MM.1S (cell line): Measurements from ENCODE around the gene BDNF.

ENCODE experiments used
- EZH2phosphoT487 ChIP-seq: fragments of 300-600 bp; sonication (generic); IDR thresholded peaks from 2 replicates; pipeline ENCODE4 v1.6.1; 2018; ENCODE audit warnings: antibody characterized with exemption, low read length
- TF ChIP-seq, protein P1 (sequence below): fragments of 300-600 bp; sonication (generic); IDR thresholded peaks from 2 replicates; pipeline ENCODE4 v1.5.1; 2016; ENCODE audit warnings: antibody characterized with exemption, low read length, mixed read lengths

DNA sequence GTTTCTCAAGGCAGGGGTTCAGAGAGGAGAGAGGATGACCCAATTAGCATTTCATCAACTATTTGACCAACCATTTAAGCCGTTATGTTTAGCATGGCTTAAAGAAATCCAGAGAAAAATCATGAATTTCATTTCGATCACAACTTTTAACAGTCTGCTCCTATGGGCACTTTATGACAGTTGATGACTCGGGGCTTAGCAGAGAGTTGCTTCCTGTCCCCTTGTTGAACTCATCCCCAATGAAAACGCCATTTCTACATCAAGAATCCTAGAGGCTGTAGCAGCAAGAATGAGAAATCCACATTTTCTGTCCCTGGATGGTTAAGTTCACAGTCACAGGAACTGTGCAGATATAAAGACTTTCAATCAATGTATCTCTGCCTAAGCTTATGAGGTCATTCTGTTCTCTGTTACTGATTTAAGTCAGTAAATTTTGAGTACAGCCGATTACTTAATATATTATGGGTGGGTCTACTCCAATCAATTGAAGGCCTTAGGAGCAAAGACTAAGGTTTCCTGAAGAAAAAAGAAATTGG, 81.1 kb downstream of the BDNF start:
- TF ChIP-seq EZH2phosphoT487, result no peak
- TF ChIP-seq, protein P1, sequence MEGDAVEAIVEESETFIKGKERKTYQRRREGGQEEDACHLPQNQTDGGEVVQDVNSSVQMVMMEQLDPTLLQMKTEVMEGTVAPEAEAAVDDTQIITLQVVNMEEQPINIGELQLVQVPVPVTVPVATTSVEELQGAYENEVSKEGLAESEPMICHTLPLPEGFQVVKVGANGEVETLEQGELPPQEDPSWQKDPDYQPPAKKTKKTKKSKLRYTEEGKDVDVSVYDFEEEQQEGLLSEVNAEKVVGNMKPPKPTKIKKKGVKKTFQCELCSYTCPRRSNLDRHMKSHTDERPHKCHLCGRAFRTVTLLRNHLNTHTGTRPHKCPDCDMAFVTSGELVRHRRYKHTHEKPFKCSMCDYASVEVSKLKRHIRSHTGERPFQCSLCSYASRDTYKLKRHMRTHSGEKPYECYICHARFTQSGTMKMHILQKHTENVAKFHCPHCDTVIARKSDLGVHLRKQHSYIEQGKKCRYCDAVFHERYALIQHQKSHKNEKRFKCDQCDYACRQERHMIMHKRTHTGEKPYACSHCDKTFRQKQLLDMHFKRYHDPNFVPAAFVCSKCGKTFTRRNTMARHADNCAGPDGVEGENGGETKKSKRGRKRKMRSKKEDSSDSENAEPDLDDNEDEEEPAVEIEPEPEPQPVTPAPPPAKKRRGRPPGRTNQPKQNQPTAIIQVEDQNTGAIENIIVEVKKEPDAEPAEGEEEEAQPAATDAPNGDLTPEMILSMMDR, result no peak
